ENCODE measurements around the gene CLTC. TPM values are rescaled to one million over a fixed set of nuclear protein-coding genes. Genes with fewer than 3 reads are reported as not detected.
A peak's percentile ranks its signal among the peaks of the same experiment; 100 is the strongest.
"Not testable (repeated sequence)": the region's sequence is repeated elsewhere in the genome, so short reads cannot be mapped to it uniquely, and the experiment has no call there.

Gene CLTC
- polyA plus RNA-seq (ENCODE audit: insufficient read depth in 1 of 5, insufficient read length in 5 of 5, low replicate concordance in 1 of 5): 100 to 1,000 TPM; 183 to 239 (median 225) TPM
- long read RNA-seq, donor 1, full-length matches to known transcripts: 11 of 76 reads
- long read RNA-seq, donor 1, partial matches to known transcripts: 28 of 76 reads
- long read RNA-seq, donor 1, other reads (novel, unspliced or antisense): 37 of 76 reads
- long read RNA-seq, donor 2, full-length matches to known transcripts: 14 of 14 reads
- long read RNA-seq, donor 2, partial matches to known transcripts: 0 of 14 reads
- long read RNA-seq, donor 2, other reads (novel, unspliced or antisense): 0 of 14 reads
- long read RNA-seq, donor 3, full-length matches to known transcripts: 9 of 92 reads
- long read RNA-seq, donor 3, partial matches to known transcripts: 83 of 92 reads
- long read RNA-seq, donor 3, other reads (novel, unspliced or antisense): 0 of 92 reads
- long read RNA-seq, donor 4, full-length matches to known transcripts: 10 of 38 reads
- long read RNA-seq, donor 4, partial matches to known transcripts: 28 of 38 reads
- long read RNA-seq, donor 4, other reads (novel, unspliced or antisense): 0 of 38 reads
- long read RNA-seq, donor 5, full-length matches to known transcripts: 6 of 104 reads
- long read RNA-seq, donor 5, partial matches to known transcripts: 67 of 104 reads
- long read RNA-seq, donor 5, other reads (novel, unspliced or antisense): 31 of 104 reads
- long read RNA-seq, donor 6, full-length matches to known transcripts: 15 of 57 reads
- long read RNA-seq, donor 6, partial matches to known transcripts: 42 of 57 reads
- long read RNA-seq, donor 6, other reads (novel, unspliced or antisense): 0 of 57 reads
- long read RNA-seq, donor 7, full-length matches to known transcripts: 4 of 58 reads
- long read RNA-seq, donor 7, partial matches to known transcripts: 41 of 58 reads
- long read RNA-seq, donor 7, other reads (novel, unspliced or antisense): 13 of 58 reads
- long read RNA-seq, donor 8, full-length matches to known transcripts: 3 of 42 reads
- long read RNA-seq, donor 8, partial matches to known transcripts: 39 of 42 reads
- long read RNA-seq, donor 8, other reads (novel, unspliced or antisense): 0 of 42 reads

- DNase-seq: peak; percentile 99
Observed at GRCh38 chr17:59619298-59620063, at the start of gene CLTC. CLTC (plus strand) TSS chr17:59619895; CDS start chr17:59620132, 237 bp downstream.

DNA sequence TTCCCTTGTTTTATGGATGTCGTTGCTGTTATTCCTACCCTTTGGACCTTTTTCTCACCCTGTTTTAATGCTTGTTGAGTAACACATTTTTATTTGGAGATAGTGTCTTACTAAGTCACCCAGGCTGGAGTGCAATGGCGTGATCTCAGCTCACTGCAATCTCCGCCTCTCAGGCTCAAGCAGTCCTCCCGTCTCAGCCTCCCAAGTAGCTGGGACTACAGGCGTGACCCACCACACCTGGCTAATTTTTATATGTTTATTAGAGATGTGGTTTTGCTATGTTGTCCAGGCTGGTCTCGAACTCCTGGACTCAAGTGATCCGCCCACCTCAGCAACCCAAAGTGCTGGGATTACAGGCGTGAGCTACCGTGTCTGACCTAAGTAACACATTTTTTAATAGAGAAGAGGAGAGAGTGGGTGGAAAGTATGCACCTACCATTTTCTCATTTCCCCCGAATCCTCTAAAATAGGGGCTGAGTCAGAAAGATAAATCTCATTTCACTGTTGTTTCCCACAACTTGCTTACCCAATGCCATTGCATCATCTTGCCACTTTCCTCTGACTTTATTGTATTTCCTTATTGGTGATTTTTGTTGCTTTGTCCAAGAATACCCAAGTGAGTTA, 47.3 kb upstream of the CLTC start:
- no peak for DNase-seq

DNA sequence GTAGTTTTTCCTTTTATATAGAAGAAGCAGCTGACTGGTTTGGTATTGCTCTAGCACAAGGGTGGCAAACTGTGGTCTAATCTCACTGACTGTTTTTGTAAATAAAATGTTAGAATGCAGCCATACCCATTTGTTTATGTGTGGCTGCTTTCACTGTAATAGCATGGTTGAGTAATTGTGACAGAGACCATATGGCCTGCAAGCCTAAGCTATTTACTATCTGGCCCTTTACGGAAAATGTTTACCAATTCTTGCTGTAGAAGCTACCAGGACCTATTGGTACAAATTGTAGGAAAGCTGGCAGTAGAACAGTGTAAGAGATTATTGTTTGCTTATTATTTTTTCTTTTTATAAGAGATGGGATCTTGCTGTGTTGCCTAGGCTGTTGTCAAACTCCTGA, 35.5 kb upstream of the CLTC start:
- not testable (repeated sequence) for DNase-seq

DNA sequence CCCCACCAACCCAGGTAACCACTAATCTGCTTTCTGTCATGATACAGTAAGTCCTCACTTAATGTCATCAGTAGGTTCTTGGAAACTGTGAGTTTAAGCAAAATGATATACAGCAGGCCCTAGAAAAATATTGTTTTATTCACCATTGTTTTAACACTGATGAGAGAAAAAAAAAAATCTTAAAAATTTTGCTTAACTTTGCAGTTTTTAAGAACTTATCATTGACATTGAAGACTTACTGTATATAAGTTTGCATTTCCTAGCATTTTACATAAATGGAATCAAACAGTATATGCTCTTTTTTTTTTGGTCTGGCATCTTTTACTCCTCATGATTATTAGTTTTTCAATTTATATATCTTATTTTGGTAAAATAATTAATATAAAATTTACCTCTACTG, 19.5 kb upstream of the CLTC start:
- no peak for DNase-seq

GRCh38 chr17:59601130-59601529, 18.6 kb upstream of the CLTC start:
- DNase-seq: no peak

DNA sequence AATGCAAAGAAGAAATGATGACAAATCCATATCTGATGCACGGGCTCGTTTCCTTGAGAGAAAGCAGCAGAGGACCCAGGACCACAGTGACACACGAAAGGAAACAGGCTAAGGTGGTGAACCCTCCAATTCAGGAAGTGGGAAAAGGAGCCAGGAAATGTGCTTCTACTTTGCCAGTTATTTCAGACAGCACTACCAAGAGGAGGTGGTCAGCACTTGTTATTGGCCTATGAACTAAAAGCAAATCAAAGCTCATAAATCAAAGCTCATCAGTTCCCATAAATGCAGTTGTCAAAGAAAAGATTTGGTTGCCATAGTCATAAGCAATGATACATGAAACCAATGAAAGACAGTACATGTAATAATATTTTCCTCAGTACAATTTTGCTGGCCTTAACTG, 12.6 kb upstream of the CLTC start:
- DNase-seq: no peak

DNA sequence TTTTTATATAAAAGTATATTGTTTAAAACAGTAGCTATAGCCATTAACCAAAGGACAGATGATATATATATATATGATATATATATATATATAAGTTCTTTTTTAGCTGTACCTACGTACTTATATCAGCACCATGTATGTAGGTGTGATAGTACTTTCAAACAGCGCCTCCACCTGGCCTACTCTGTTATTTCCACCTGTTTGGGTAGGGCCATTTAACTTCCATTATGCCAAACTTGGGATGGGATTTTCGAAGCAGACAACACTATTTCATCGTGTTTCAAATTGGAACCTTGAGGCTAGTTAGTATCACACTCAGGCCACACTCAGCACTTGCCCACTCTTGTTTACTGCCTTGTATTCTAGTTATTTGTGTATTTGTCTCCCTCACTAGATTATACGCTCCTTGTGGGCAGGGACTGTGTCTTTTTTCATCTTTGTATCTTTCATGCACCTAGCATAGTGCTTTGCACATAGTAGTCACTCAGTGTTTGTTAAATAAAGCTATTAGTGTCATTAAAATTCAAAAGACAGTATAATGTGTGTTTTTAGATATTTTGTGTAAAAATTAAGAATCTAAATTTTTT, 11.8 kb upstream of the CLTC start:
- DNase-seq: no peak

DNA sequence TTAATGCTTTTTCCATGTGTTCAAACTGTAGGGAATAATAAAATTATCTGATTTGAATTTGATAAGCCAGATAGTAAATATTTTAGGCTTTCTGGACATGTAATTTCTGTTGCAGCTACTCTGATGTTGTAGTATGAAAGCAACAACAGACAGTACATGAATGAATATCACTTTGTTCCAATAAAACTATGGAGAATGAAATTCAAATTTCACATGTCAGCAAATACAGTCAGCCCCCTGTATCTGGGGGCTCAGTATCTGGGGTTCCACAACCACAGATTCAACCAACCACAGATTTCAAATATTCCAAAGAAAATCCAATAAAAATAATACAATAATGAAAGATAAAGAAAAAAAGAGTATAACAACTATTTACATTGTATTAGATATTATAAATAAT, 8.2 kb upstream of the CLTC start:
- no peak for DNase-seq

- DNase-seq: no peak
Observed at GRCh38 chr17:59616253-59616920, 3.3 kb upstream of the CLTC start.

DNA sequence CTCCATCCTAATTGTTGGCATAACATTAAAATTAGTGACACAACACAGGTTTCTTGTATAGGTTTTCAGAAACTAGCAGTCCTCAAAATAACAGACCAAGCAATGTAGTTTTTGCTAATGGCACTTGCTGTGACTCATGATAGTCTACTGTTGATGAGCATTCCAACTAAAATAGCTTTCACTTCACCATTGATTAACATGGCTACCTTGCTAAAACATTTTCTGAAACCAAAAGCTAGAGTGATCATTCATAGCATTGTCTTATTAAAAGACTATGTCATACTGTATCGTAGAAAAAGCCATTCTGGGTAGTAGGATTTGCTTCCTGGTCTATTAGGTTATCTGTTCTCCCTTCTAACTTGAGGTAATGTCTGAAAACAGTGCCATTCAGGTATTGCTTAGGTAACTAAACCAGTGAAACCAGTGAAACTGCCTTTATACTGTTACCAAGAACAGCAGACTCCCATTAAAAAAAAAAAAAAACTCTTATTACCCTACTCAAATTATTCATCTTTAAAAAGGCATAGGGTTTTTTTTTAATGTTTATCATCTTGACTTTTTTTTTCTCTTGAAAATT, 2.5 kb upstream of the CLTC start:
- no peak for DNase-seq

GRCh38 chr17:59619035-59619297, 729 bp upstream of the CLTC start:
- DNase-seq: no peak

- no peak for DNase-seq
Observed at GRCh38 chr17:59620064-59620359, 317 bp downstream of the CLTC start.

DNA sequence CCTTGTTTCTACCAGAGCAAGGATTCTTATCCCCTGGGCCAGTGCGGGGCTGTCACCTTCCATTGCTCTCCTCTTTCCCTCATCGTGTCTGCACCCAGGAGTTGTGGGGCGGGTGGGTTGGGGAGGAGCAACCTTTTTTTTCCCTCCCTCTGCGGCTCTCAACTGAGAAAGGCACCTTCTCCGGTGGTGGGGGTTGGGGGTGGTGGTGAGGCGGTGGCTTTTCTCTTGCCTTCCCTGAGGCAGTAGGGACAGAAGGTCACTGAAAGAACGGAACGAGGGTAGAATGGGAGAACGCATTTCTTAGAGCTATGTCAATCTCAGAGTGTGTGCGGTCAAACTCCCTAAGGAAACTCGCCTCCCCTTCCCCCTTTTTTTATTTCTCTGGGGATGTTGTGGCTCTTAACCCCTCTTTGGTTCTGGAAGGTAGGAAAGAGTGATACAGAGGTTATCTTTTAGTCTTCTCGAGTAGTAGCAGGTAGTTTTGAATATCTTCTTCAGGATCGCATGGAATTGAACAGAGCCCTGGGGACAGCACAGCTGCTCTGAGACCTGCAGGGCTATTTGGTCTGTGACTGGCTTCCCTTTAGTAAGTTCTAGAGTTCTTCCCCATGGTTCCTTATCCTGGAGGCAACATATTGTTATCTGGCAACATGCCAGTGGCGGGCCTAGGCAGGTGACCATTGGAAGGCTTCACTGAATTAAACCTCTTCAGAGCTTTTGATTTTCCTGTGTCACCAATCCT, 994 bp downstream of the CLTC start:
- DNase-seq: no peak

DNA sequence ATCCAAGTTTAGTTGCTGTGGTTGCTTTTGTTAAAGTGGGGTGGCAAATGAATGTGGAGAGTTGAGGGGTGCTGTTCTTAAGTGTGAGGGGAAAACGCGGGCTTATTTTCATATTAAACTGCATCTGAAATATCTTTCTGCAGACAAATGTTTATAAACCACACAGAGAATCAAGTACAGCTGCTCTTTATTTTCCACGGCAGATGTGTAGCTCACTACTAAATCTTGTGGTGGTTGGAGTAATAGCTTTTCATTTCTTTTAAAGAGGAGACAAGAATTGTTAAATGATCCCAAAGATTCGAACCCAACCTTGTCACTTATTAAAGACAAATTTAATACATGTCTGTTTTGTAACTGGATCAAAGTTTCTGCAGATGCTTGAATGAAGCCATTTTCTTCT, 2.1 kb downstream of the CLTC start:
- DNase-seq: no peak

DNA sequence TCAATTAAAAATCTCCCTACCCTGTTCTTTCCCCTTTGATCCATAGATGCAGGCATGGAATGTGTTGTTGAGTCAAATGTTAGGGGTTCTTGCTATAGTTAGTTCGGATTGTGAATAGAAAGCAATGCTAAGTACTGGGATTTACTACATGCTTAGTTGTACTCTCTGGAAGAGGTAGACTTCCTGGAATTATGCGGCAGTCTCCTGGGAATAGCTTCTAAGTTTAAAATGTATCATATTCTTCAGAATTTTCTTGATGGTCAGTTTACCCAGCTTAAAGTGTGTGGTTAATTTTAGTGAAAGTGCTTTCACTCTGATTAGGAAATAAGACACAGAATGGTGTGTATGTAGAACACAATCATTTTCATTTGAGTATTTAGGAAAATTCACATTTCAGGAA, 3.5 kb downstream of the CLTC start:
- DNase-seq: no peak

GRCh38 chr17:59626756-59627155, 7.1 kb downstream of the CLTC start:
- DNase-seq: no peak

GRCh38 chr17:59627274-59627673, 7.6 kb downstream of the CLTC start:
- no peak for DNase-seq

DNA sequence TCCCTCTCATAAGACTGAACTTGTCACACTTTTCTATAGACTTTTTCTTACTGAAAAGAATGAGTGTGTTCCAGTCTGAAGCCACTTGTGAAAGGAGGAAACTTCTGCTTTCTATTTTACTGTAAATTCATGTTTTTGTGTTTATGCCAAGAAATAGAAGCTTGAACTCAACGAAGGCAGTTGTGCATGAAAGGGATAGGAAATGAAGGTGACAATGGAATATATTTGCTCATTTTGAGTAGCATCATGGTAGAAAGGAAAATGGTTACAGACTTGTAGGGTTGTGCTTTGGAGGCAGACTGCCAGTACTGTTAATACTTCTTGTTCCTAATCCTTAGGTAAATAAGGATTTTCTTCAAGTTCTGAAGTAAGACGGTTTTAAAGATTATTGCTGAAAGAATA, 8.1 kb downstream of the CLTC start:
- no peak for DNase-seq

- DNase-seq: no peak
Observed at GRCh38 chr17:59629174-59629573, 9.5 kb downstream of the CLTC start.

DNA sequence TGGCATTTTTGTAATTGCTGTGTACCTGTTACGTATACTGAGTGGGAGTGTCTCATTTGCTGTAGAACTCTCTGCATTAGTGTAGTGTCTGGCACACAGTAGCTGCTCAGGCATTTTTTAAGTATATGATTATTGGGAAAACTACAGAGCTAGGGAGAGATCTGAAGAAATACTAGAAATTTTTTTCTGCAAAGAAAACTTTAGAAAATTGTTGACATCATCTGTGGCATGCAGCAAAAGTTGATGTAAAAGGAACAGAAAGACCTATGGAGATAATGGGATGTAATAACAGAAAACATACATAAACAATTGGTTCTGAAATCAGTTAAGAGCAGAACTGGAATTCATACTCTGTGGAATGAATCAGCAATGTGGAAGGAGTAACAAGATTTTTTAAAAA, 11.6 kb downstream of the CLTC start:
- DNase-seq: no peak
